Stimulated activated CD4-positive, alpha-beta T cell treated with anti-CD3 and anti-CD28 coated beads, TNF-alpha, amount 100 ng/mL, for 24 hours (primary cell): Measurements from ENCODE around the gene OR1M1.
"Not testable (repeated sequence)": the region's sequence is repeated elsewhere in the genome, so short reads cannot be mapped to it uniquely, and the experiment has no call there.

Source experiments
- DNase-seq, 3 experiments: peaks; one replicate each; pipeline ENCODE4 v3.0.0-alpha.2; 2020; ENCODE audit warnings: low read depth in 3 of 3

The OR1M1 gene, protein sequence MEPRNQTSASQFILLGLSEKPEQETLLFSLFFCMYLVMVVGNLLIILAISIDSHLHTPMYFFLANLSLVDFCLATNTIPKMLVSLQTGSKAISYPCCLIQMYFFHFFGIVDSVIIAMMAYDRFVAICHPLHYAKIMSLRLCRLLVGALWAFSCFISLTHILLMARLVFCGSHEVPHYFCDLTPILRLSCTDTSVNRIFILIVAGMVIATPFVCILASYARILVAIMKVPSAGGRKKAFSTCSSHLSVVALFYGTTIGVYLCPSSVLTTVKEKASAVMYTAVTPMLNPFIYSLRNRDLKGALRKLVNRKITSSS

DNA sequence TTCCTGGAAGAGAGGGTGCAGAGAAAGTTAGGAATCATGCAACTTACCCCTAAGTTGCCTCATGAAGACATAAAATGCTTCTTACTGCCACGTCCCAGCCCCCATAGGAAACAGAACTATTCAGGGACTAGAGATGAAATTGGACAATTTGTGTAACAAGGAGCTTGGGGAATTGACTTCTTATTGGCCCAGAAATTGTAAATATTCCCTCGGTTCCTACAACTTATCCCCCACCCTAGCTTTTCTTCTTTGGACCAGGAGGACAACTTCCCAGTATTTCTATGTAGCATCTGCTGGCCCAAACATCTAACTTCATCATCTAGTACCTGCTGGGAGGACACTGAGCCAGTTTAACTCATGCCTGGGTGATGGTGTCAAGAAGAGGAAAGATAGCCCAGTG is at the start of gene OR1M1:
OR1M1 (plus strand) TSS at position 301 of the 400 bp plus-strand sequence. CDS start 6,184 bp downstream, outside the sequence.
- DNase-seq, result no peak

DNA sequence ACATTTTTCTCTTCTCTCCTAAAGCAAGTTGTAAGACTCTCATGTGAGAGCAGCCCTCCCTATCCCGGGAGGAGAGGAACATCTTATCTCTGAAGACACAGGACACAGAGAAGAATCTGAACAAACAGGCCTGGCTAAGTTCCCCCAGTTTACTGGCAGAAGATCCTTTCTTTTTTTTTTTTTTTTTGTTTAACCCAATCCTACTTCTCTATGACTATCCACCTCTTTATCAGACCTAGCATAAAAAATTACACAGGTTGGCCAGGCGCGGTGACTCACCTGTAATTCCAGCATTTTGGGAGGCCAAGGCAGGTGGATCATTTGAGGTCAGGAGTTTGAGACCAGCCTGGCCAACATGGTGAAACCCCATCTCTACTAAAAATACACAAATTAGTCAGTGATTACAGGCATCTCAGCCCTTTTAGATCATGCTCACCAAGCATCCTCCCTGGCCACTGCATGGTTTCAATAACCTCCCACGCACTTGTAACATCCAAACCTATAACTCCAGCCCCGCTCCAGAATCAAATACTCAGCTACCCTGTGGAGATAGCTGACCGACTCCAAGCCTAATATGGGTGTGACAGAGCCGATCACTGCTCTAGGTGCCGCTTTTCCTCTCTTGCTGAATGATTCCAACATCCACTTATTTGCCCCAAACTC is 49.3 kb upstream of the OR1M1 start:
- no peak for DNase-seq

DNA sequence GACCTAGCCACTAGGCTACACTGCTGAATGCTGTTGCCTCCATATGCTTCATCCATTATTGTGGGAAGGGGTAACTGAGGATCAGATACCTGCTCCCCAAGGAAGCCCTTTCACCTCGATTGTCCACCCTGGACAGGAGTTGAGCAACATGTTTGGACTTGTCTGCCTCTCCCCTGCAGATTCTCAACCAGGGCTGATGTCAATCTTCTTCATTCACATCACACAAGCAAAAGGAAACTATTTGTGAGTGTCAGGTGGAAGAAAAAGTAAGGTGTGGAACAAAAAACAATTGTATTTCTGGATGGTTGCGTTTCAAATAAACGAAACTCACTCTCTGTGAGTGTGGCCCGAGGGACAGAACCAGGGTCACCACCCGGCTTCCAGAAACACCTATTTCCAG is 47.1 kb upstream of the OR1M1 start:
- DNase-seq, result no peak

DNA sequence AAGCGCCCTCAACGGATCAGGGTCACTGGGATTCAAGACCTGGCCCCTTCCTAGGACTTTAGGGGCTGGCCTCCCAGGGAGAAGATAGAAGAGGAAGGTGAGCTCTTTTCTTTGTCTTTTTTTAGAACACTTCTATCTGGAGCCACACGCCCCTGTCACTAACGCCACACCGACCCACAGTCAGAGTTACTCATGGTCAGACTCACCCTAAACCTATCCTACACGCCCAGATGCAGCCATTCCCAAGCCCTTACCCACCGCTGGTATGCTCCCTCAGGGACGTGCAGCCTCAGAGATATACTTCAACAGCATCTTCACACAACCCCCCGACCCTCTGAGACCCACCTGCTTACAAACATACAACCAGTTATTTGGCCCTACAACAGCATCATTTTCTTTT is 46.7 kb upstream of the OR1M1 start:
- DNase-seq, result no peak

DNA sequence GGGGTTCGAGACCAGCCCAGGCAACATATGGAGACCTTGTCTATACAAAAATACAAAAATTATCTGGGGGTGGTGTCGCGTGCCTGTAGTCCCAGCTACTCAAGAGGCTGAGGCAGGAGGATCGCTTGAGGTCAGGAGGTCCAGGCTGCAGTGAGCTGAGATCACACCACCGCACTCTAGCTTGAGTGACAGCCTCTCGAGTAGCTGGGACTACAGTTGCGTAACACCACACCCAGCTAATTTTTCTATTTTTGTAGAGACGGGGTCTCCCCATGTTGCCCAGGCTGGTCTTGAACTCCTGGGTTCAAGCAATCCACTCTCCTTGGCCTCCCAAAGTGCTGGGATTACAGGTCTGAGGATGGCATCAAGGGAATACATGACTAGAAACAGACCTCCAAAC is 45.8 kb upstream of the OR1M1 start:
- DNase-seq, result no peak

DNA sequence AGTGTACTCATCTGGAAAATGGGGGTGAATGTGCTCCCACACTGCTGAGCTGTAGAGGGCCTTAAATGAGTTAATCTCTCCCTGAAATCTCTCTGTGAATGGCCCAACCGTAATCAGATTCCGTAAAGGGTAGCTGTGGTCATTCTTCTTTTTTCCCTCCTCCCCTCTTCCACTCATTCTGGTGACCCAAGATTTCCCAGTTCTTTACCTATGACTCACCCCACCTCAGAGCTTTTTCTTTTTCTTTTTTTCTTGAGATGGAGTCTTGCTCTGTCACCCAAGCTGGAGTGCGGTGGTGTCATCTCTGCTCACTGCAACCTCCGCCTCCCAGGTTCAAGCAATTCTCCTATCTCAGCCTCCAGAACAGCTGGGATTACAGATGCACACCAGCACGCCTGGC is 43.3 kb upstream of the OR1M1 start:
- no peak for DNase-seq

DNA sequence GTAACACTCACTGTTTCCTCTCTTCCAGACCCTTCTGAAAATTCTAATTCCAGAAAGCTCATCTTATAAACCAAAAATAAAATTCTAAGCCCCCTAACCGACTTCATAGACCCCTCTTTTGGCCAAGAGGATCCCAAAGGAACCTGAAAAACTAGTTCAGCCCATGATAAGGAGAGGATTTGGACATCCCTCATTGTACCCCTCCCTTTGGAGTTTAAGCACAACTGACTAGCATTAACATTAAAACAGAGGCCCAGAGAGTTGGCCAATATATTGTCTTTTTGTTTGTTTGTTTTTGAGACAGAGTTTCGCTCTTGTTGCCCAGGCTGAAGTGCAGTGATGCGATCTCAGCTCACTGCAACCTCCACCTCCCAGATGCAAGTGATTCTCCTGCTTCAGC is 42.4 kb upstream of the OR1M1 start:
- DNase-seq, result no peak

DNA sequence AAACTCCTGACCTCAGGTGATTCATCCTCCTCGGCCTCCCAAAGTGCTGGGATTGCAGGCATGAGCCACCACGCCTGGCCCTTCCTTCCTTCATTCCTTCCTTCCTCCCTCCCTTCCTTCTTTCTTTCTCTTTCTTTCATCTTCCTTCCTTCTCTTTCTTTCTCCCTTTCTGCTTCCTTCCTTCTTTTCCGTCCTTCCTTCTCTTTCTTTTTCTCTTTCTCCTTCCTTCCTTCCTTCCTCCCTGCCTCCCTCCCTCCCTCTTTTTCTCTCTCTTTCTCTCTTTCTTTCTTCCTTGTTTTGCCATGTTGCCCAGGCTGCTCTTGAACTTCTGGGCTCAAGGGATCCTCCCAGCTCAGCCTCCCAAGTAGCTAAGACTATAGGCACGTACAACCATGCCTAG is 40.2 kb upstream of the OR1M1 start:
- no peak for DNase-seq

DNA sequence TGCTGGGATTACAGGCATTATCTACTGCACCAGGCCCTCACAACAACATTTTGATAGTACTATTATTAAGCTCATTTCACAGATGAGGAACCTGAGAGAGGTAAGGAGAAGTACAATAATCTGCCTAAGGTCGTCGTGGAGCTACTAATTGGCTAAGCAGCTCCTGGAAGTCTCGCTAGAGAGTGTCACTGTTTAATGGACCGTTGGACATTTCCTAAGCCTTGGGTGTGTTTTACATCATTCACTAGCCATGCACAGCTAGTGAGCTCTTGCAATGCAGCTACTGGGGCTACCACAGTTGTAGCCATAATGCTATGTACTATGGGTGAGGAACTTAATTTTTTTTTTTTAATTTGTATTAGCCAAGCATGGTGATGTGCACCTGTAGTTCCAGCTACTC is 34.0 kb upstream of the OR1M1 start:
- no peak for DNase-seq

DNA sequence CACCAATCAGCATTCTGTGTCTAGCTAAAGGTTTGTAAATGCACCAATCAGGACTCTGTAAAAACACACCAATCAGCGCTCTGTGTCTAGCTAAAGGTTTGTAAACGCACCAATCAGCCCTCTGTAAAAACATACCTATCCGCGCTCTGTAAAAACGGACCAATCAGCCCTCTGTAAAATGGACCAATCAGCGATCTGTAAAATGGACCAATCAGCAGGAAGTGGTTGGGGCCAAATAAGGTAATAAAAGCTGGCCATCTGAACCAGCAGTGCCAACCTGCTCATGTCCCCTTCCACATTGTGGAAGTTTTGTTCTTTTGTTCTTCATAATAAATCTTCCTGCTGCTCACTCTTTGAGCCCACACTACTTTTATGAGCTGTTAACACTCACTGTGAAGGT is 33.2 kb upstream of the OR1M1 start:
- DNase-seq, result not testable (repeated sequence)

DNA sequence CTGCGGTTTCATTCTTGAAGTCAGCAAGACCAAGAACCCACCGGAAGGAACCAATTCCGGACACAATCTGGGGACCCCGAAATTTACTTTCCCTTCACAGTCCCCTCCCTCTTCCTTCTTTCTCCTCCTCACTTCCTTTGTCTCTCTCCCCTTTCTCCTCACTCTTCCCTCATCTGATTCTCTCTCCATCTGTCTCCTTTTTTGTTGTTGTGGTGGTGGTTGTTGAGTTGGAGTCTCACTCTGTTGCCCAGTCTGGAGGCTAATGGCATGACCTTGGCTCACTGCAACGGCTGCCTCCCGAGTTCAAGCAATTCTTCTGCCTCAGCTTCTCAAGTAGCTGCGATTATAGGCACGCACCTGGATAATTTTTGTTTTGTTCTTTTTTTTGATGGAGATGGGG is 32.7 kb upstream of the OR1M1 start:
- DNase-seq, result no peak

DNA sequence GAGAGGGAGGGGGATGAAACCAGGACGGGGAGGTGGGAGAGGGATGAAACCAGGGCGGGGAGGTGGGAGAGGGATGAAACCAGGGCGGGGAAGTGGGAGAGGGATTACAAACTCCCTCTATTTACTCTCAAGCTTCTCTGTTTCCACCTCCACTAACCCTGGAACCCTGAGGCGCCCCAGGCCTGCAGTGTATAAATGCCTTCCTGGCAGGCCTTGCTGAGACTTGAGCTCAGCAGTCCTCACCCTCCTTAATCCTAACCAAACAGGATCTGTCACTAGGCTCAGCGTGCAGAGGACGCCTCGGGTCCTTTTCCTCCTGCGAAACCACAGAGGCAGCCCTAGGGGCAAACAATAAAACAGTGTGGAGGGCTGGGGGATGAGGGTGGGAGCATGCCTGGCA is 32.1 kb upstream of the OR1M1 start:
- DNase-seq, result no peak

DNA sequence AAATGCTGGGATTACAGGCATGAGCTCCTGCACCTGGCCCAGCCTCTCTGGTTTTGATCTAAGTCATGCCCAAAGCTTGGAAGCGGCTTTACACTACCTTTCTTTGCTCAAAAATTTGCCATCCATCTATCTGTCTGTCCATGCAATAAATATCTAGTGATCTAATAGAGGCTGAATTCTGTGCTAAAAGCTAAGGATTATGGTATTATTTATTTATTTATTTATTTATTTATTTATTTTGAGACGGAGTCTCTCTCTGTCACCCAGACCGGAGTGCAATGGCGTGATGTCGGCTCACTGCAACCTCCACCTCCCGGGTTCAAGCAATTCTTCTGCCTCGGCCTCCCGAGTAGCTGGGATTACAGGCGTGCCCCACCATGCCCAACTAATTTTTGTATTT is 30.7 kb upstream of the OR1M1 start:
- DNase-seq, result not testable (repeated sequence)

DNA sequence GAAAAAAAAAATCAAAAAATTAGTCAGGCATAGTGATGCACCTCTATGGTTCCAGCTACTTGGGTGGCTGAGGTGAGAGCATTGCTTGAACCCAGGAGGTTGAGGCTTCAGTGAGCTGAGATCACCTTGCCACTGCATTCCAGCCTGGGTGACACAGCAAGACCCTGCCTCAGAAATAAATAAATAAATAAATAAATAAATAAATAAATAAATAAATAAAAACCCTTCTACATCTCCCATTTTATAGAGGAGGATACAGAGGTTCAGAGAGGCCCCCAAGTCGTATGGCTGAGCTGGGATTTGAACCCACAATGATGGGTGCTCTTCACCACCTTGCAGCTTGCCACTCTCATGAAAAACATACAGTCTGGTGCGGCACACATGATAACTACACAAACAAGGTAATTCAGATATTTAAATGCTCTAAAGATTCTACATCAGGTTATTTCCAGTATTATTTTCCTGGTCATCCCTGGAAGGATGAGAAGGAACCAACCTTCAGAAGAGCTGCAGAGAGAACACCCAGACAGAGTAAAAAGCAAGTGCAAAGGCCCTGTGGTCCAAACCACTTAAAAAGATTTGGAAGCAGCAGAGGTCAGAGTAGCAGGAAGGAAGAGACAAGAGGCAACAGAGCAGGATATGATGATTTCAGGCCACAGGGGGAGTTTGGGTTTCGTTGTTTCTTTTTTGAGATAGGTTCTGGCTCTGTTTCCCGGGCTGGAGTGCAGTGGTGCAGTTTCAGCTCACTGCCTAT is 29.2 kb upstream of the OR1M1 start:
- DNase-seq, result no peak

DNA sequence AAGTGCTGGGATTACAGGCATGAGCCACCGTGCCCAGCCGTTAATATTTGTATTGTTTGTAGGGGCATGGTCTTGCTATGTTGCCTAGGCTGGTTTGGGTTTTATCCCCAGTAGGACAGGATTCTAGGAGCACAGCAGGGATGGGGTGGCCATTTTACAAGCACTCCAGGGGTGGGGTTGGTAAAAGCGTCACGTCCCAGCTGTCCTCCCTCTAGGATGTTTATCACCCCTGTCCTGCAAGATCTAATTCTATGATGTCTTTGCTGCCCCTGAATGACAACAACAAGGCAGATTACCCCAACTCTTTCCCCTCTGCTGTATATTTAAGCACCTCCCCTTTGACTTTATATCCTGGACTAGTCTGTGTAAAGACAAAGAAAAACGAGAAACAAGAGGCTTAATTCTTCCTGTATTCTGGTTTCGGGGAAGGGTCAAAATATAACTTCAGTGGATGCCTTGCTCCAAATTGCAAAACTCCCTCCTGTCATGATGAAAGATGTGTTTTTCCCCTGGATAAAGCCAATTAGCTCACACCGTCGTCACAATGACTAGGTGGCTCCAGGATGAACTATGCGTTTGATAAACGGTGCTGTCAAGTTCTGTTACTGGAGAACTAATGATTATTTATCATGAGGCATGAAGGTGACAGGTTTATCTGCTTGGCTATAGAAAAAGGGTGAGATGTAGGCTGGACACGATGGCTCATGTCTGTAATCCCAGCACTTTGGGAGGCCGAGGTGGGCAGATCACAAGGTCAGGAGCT is 27.8 kb upstream of the OR1M1 start:
- no peak for DNase-seq

DNA sequence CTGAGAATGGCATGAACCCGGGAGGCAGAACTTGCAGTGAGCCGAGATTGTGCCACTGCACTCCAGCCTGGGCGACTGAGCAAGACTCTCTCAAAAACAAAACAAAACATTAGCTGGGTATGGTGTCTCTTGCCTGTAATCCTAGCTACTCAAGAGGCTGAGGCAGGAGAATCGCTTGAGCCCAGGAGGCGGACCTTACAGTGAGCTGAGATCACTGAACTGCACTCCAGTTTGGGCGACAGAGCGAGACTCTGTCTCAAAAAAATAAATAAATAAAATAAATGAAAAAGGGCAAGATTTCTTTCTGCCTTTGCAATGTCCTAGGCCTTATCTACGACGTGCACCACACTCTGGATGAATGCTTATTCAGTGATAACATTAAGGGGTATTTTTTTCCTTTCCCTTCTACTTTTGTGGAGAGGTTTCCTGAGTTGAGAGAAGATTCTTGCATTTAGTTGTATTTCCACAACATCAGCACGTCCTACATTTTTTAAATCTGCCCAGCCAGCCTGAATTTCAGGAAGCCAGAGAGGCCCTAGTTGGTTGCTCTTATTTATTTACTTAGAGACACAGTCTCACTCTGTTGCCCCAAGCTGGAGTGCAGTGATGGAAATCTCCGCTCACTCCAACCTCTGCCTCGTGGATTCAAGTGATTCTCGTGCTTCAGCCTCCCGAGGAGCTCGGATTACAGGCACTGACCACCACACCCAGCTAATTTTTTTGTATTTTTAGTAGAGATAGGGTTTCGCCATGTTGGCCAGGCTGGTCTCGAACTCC is 26.1 kb upstream of the OR1M1 start:
- no peak for DNase-seq

DNA sequence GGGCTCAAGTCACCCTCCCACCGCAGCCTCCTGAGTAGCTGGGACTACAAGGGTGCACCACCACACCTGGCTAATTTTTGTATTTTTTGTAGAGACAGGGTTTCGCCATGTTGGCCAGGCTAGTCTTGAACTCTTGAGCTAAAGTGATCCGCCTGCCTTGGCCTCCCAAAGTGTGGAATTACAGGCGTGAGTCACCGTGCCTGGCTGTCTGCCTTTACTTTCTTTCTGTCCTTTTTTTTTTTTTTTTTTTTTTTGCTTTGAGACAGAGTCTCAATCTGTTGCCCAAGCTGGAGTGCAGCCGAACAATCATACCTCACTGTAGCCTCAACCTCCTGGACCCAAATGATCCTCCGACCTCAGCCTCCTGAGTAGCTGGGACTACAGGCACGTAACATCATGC is 25.0 kb upstream of the OR1M1 start:
- no peak for DNase-seq

DNA sequence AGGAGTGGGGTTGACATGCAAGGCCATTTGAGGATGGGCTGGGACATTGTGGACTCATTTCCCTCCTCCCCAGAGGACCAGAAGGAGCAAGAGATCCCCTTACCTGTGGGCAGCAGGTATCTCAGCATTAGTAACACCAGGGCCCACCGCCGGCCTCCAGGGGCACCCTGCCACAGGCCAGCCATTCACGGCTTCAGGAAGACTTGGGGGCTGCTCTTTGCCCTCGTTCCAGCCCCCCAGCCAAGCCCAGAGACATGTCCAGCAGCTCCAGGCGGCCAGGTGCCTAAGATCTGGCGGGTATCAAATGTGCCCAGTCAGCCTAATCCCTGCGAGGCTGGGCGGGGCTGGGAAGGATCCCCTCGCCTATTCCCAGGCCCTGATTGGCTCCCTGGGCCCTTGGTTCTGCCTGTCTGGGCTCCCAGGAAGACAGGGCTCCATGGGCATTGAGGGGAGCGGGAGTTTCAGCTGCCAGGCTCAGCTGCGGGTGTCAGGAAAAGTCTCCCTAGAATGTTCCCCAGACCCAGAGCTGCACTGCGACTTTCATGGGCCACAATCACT is 21.3 kb upstream of the OR1M1 start:
- no peak for DNase-seq

DNA sequence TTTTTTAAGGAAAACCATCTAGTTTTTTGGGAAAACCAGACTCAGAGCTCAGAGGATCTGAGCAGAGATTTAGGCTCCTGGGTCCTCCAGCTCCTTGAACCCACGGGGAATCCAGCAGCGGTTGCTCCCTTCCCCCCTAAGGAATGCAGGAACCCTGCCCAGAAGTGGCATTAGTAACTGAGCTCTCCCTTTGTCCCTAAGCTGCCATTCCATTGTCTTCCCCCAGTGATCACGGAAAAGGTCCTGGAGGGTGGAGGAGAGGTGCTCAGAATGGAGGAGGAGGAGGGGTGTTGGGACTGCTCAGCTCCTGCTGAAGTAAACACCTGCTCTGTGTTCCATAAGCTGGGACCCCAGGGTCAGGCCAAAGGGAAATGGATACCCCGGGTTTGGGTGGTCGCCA is 16.8 kb upstream of the OR1M1 start:
- DNase-seq, result no peak

DNA sequence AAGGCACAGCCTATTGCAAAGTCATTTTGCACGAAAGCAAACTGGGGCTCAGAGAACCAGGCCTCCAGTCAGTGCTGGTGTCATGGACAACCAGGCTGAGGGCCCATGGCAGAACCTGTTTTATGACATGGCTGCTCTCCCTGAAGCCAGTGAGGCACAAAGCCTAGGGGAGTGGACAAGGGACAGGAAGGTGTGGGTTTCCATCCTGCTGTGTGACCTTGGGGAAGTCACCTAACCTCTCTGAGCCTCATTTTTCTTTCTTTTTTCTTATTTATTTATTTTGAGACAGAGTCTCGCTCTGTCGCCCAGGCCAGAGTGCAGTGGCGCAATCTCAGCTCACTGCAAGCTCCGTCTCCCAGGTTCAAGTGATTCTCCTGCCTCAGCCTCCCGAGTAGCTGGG is 15.1 kb upstream of the OR1M1 start:
- DNase-seq, result not testable (repeated sequence)

DNA sequence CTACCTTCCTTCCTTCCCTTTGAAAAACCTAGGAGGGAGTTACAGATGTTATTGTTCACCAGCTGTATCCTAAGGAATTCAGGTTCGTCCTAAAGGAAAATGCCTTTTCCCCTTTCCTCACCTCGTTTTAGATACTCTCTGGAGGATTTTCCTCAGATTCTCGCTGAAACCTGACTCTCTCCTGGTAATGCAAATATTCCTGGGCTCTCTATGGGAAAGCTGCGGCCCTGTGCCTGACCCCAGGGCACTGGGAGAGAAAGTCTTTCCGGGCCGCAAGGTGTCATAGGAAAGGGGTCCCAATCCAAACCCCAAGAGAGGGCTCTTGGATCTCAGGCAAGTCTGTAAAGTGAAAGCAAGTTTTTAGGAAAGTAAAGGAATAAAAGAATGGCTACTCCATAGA is 13.1 kb upstream of the OR1M1 start:
- DNase-seq, result no peak
